Activated T-helper 2 cell treated with anti-CD3 and anti-CD28 coated beads, Interferon-gamma antibody, Interleukin-2, Interleukin-4, amounts not matched to agents 10 μg/mL and 5 μg/mL and 100 μg/mL, durations not matched to agents 14 hours and 24 hours and 36 hours (primary cell): ENCODE data around the gene OR4K15. TPM values are rescaled to one million over a fixed set of nuclear protein-coding genes. Genes with fewer than 3 reads are reported as not detected.

ENCODE experiments used
- total RNA-seq: library from RNA; stranded (reverse); gene quantifications from 2 replicates; pipeline ENCODE4 v1.2.3, GENCODE V29; 2022

OR4K15 gene
- total RNA-seq, 1 donor from 2014 or later, result not detected

Other genes starting within 250 kb of the OR4K15 start
- gene OR4Q3, start 232.0 kb upstream of the OR4K15 start, total RNA-seq, result not detected in 2 replicates
- not detected in 2 replicates for gene OR4M1, start 202.1 kb upstream of the OR4K15 start, total RNA-seq
- gene OR4N2, start 171.8 kb upstream of the OR4K15 start, total RNA-seq, result not detected in 2 replicates
- not detected in 2 replicates for gene OR4K2, start 100.4 kb upstream of the OR4K15 start, total RNA-seq
- gene OR4K5, start 55.0 kb upstream of the OR4K15 start, total RNA-seq, result not detected in 2 replicates
- not detected in 2 replicates for gene OR4K1, start 44.7 kb upstream of the OR4K15 start, total RNA-seq
- gene OR4Q2, start 26.6 kb downstream of the OR4K15 start, total RNA-seq, result not detected in 2 replicates
- not detected in 2 replicates for gene OR4K14, start 43.7 kb downstream of the OR4K15 start, total RNA-seq
- not detected in 2 replicates for gene OR4K13, start 60.4 kb downstream of the OR4K15 start, total RNA-seq
- not detected in 2 replicates for gene OR4L1, start 84.5 kb downstream of the OR4K15 start, total RNA-seq
- gene OR4K17, start 135.1 kb downstream of the OR4K15 start, total RNA-seq, result not detected in 2 replicates
- gene OR4N5, start 163.2 kb downstream of the OR4K15 start, total RNA-seq, result not detected in 2 replicates
- not detected in 2 replicates for gene OR11G2, start 215.3 kb downstream of the OR4K15 start, total RNA-seq
- not detected in 2 replicates for gene OR11H6, start 248.1 kb downstream of the OR4K15 start, total RNA-seq